CD4-positive, alpha-beta T cell treated with Interferon alpha-2 for 1 hour (primary cell): ENCODE data around the gene ZNF594.
"Not testable (repeated sequence)": the region's sequence is repeated elsewhere in the genome, so short reads cannot be mapped to it uniquely, and the experiment has no call there.

Source experiments
- DNase-seq, 2 donors: peaks; one replicate each; pipeline ENCODE4 v3.0.0-alpha.2; 2020 to 2022

ZNF594 gene

DNA sequence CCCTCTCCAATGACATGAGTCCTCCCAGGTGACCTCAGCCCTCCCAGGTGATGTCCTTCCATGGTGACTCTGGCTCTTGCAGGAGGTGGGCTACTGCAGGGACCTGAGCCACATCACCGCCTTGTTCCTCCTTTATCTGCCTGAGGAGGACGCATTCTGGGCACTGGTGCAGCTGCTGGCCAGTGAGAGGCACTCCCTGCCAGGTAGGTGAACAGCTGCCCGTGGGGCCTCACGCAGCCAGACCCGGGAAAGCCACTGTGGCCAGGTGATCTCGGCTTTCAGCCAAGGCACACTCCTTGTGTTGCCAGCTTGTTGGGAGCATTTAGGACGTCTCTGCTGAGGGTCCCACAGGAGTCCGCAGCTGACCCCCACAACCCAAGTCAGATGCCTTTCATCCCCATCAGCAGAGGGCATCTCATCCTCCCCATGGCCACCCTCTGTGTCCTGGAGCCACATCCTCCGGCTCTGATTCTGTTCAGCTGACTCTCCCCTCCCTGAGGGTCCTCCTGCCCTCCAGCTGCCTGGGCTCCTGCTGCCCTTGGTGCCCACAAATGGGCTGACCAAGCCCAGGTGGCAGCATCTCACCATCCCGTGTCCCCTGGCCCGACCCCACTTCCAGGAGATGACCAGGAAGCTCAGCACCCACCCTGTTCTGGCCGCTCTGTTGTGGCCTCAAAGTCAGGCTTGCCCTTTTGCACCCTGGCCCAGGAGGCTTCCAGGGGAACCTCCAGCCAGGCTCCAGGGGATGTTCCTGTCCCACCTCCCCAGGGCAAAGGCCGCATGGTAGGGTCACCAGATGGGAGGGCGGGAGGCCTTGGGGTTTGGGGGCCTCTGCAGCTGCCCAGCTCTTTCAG lies 55.7 kb downstream of the ZNF594 start:
- no peak for DNase-seq

DNA sequence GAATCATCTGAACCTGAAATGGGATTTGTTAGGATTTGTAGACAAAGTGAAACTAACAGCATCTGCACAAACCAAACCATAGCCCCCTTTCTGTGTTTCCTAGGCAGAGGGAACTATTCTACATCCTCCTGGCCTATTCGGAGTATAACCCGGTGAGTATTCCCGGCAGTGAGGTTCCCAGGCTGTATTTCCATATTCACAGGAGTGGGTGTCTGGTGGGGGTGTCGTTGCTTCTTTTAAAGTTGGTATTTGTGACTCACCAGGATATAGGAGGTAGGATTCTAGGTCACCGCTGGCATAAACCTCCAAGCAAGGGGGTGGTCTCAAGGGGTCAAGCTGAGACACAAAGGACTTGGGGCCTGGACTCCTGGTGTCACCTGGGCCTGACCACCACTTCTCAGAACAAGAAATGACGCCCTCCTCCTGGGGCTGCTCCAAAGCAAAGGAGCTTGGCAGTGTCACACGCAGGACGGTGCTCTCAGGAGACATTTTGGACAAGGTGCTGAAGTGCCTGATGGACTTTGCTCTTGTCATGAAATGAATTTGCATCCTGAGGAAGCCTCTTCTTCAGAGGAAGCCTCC lies 56.4 kb downstream of the ZNF594 start:
- DNase-seq, result not testable (repeated sequence)

DNA sequence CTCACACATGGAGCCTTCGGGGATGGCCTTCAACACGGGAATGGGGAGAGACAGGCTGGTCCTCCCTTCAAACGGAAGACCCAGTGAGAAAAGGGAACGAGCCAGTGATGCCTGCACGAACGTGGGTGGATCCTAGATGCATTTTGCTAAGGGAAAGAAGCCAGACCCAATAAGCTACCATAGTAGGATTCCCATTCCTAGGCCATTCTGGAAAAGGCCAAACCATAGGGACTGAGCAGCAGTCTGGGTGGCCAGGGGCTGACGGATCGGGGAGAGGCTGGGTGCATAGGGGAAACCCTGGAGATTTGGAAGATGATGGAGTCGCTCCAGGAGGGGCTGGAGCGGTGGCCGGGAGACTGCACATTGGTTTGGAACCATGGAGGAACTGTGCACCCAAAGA lies 57.1 kb downstream of the ZNF594 start:
- not testable (repeated sequence) for DNase-seq

DNA sequence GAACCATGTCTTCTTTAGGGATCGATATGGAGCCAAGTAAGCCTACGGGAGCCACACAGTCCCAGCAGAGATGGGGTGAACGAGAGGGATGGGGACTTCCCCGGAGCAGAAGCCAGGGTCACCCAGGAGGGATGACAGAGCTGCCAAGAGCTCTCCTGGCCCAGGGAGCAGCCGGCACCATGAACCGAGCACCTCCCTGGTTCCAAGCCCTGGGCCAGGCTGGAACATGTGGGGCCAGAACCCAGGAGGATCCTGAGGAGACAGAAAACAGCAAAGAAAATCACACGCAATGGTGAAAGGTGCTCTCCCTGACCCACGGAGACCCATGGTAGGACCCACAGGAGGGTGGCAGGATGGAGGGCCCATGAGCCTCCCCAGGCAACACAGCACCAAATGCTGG lies 57.7 kb downstream of the ZNF594 start:
- not testable (repeated sequence) for DNase-seq

DNA sequence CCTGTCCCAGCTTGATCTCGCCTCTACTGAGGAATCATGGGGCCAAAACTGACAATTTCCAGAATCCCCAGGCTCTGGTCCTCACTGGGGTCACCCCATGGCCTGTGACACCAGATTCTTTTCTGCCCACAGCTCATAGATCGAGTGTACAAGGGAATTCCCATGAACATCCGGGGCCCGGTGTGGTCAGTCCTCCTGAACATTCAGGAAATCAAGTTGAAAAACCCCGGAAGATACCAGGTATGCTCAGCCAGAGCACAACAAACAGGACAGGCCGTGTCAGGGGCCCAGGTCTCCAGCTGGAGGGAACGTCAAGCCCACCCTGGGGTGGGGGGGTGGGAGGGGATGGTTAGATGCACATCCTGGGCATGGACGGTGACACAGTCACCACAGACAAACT lies 58.4 kb downstream of the ZNF594 start:
- DNase-seq, result no peak

DNA sequence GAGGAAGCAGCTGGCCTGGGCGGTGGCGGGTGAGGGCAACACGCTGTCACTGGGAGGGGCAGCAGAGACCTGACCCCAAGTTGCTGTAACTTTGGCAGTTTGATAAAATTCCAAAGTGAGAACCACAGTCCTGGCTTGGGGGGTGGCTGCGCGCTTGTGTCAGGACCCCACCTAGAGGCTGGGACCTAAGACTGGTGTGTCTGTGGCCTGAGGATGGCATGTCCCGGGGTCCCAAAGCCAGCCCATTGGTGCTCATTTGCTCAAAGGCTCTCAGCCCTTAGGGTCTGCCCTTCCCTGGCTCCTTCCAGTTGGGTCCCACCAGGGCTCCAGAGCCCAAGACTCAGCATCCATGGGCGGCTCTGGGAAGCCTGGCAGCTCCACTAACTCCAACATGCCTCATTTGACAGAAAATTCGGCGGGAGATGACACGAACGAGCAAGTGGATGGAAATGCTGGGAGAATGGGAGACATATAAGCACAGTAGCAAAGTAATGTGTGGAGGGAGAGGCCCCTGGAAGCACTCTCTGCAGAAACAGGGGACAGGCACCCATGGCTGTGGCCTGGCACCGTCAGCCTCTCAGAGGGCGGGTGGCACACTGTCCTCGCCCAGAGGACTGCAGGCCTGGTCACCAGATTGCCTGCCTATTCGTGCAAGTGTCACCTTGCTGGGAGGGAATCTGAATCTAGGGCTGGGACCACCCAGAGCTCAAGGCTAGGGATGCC lies 59.0 kb downstream of the ZNF594 start:
- DNase-seq, result not testable (repeated sequence)

DNA sequence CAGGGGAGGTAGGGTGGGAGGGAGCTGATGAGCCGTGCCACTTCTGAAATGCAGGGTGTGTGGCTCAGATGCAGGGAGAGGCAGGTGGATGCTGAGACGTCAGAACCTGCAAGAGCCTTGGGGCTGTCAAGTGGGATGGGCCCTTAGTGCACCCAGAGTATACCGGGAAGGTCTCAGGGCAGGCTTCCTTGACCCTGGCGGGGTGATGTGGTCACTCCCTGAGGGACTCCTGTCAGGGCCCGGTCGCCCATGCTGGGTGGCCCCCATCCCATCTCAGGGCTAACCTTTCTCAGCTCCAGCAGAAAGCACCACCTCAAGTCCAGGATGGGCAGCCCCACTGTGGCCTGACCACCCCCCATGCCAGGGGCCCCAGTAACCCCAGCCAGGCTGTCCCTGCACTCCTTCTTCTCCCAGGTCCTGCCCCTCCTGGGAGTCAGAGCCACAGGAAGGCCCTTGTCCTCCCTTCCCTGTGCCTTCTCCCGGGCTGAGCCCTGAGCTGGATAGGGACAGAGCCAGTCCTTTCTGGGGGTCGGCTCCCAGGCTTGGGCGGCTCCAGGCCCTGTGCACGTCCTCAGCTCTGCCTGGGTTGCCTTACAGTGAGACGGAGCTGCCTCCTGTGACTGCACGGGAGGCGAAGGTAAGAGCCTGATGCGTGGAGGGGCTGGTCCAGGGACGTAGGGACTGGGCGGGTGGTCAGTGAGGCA lies 59.7 kb downstream of the ZNF594 start:
- DNase-seq, result not testable (repeated sequence)

DNA sequence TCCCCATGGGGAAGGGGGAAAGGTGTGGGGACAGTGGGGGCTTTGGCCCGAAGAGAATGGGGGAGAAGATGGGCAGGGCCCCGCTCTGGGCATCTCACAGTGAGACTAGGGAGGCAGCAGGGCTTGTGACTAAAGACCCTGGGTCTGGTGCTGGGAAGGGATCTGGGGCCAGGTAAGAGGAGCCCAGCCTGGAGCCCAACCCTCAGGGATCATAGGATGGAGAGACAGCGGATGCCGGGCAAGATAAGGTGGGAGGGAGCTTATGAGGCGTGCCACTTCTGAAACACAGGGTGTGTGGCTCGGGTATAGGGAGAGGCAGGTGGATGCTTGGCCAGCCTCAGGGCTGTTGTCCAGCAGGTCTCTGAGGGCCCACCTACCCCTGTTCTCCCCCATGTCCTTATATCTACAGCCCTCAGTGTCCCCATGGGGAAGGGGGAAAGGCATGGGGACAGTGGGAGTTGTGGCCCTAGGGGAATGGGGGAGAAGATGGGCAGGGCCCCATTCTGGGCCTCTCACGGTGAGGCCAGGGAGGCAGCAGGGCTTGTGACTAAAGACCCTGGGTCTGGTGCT lies 60.4 kb downstream of the ZNF594 start:
- DNase-seq, result no peak

DNA sequence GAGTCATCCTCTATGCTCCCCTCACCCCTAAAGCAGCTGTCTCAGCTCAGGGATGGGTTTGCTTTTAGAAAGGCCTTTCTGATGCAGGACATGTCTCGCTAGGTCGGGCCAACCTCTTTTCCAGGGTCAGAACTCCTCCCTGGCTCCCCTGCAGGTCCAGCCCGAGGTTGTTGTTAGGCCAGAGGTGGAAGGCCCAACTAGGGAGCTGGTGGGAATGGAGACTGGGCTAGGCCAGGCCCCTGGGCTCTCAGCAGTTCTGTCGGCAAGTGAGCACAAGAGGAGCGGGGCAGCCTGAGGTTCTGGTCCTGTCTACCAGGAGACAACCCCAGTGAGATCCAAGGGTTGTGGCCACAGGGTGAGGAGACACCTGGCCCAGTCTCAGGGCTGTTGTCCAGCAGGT lies 61.0 kb downstream of the ZNF594 start:
- not testable (repeated sequence) for DNase-seq

DNA sequence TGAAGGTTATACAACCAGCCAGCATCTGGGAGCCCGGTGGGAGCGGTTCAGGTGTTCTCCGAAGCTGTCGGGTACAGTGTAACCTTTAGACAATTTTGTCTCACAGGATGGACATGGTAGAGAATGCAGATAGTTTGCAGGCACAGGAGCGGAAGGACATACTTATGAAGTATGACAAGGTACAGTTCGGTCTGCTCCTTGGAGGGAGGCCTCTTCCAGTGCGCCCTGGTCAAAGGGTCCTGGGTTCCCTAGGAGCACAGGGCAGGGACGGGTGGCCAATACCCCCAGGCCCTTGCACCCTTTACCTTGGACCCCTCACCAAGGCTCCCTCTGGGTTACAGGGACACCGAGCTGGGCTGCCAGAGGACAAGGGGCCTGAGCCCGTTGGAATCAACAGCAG lies 61.4 kb downstream of the ZNF594 start:
- not testable (repeated sequence) for DNase-seq

DNA sequence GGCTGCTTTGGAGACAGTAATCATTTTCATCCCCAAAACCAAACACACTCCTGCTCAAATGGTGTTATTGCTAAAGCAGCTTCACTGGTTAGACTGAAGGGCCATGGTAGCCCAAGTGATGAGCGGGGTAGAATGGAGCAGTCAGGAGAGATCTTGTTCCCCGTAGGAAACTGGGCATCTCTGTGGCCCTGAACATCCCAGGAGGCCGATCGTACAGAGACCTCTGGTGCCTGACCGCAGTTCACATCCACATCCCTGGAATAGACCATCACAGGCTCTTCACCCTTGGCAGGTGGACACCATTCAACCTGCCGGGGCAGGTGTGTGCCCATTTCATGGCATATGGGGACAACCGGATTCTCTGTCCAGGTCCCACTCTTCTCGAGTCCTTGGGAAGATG lies 61.9 kb downstream of the ZNF594 start:
- DNase-seq, result not testable (repeated sequence)
